ENCODE data around the gene LDLRAD3.
A peak's percentile ranks its signal among the peaks of the same experiment; 100 is the strongest.

The LDLRAD3 gene

GRCh38 chr11:35978891-35979290 is 35.0 kb downstream of the LDLRAD3 start:
- no peak for TF ChIP-seq CTCF (IDR thresholded peaks at IDR 0.05; ENCODE audit: low read depth, low read length)
- no peak for TF ChIP-seq EZH2phosphoT487 (IDR thresholded peaks at IDR 0.05; ENCODE audit: low read depth)
- H3K4me3 ChIP-seq (ENCODE audit: low read length): no peak overlapping the region
- H3K27me3 ChIP-seq (ENCODE audit: low read depth, low read length): no peaks in the 10 kb centered on the region
- H4K20me1 ChIP-seq (ENCODE audit: insufficient read depth, low read length): no peaks in the 10 kb centered on the region
- peaks cover 5% of the 10 kb centered on the region for H3K36me3 ChIP-seq (replicated peaks; ENCODE audit: low read depth, low read length)
- no peak overlapping the region for H3K27ac ChIP-seq (ENCODE audit: low read length)
- no peak overlapping the region for H3K9ac ChIP-seq (ENCODE audit: low read length)
- H3K79me2 ChIP-seq (ENCODE audit: low read length): no peaks in the 10 kb centered on the region
- no peak overlapping the region for H3K4me2 ChIP-seq (ENCODE audit: low read length)
- peaks cover 6% of the 10 kb centered on the region; the same call in 1 of the 2 replicates for H3K9me3 ChIP-seq (ENCODE audit: insufficient read depth, low read length)
- H3K4me1 ChIP-seq (ENCODE audit: low read length): peaks cover 13% of the 10 kb centered on the region
- no peak overlapping the region for H2AFZ ChIP-seq (ENCODE audit: low read depth, low read length)

GRCh38 chr11:35980686-35981390 is 37.0 kb downstream of the LDLRAD3 start:
- Histone ChIP-seq H3K4me3 (ENCODE audit: low read length) (no peak overlapping the region), H3K79me2 (ENCODE audit: low read length) (no peaks in the 10 kb centered on the region)

GRCh38 chr11:35981581-35981980 is 37.7 kb downstream of the LDLRAD3 start:
- no peak overlapping the region for H3K9ac ChIP-seq (ENCODE audit: low read length)
- no peaks in the 10 kb centered on the region for H3K27me3 ChIP-seq (ENCODE audit: low read depth, low read length)
- no peak overlapping the region for H3K4me3 ChIP-seq (ENCODE audit: low read length)
- no peaks in the 10 kb centered on the region for H3K9me3 ChIP-seq (ENCODE audit: insufficient read depth, low read length)
- no peak overlapping the region for H3K27ac ChIP-seq (ENCODE audit: low read length)
- H3K4me2 ChIP-seq (ENCODE audit: low read length): peak overlapping the region; percentile 36; the same call in 1 of the 2 replicates
- peaks cover 14% of the 10 kb centered on the region for H3K4me1 ChIP-seq (ENCODE audit: low read length)
- H3K36me3 ChIP-seq (replicated peaks; ENCODE audit: low read depth, low read length): no peaks in the 10 kb centered on the region
- no peaks in the 10 kb centered on the region for H4K20me1 ChIP-seq (ENCODE audit: insufficient read depth, low read length)
- no peaks in the 10 kb centered on the region for H3K79me2 ChIP-seq (ENCODE audit: low read length)
- TF ChIP-seq EZH2phosphoT487 (IDR thresholded peaks at IDR 0.05; ENCODE audit: low read depth) (no peak), CTCF (IDR thresholded peaks at IDR 0.05; ENCODE audit: low read depth, low read length) (no peak)
- H2AFZ ChIP-seq (ENCODE audit: low read depth, low read length): no peak overlapping the region

More at GRCh38 chr11:35980686-35981390, 37.0 kb downstream of the LDLRAD3 start:
- Histone ChIP-seq H3K4me1 (ENCODE audit: low read length) (peaks cover 13% of the 10 kb centered on the region), H3K9me3 (ENCODE audit: insufficient read depth, low read length) (no peaks in the 10 kb centered on the region), H3K27me3 (ENCODE audit: low read depth, low read length) (no peaks in the 10 kb centered on the region), H2AFZ (ENCODE audit: low read depth, low read length) (no peak overlapping the region), H3K9ac (ENCODE audit: low read length) (no peak overlapping the region), H3K27ac (ENCODE audit: low read length) (no peak overlapping the region), H3K36me3 (replicated peaks; ENCODE audit: low read depth, low read length) (no peaks in the 10 kb centered on the region), H3K4me2 (ENCODE audit: low read length) (peak overlapping the region; percentile 39), H4K20me1 (ENCODE audit: insufficient read depth, low read length) (no peaks in the 10 kb centered on the region)
- no peak for TF ChIP-seq EZH2phosphoT487 (IDR thresholded peaks at IDR 0.05; ENCODE audit: low read depth)
- TF ChIP-seq CTCF (IDR thresholded peaks at IDR 0.05; ENCODE audit: low read depth, low read length): no peak

GRCh38 chr11:35982061-35982460 is 38.2 kb downstream of the LDLRAD3 start:
- H3K9me3 ChIP-seq (ENCODE audit: insufficient read depth, low read length): no peaks in the 10 kb centered on the region
- H3K27ac ChIP-seq (ENCODE audit: low read length): no peak overlapping the region
- H3K4me3 ChIP-seq (ENCODE audit: low read length): no peak overlapping the region
- H3K27me3 ChIP-seq (ENCODE audit: low read depth, low read length): no peaks in the 10 kb centered on the region
- no peak overlapping the region for H2AFZ ChIP-seq (ENCODE audit: low read depth, low read length)
- no peaks in the 10 kb centered on the region for H3K36me3 ChIP-seq (replicated peaks; ENCODE audit: low read depth, low read length)
- H3K9ac ChIP-seq (ENCODE audit: low read length): no peak overlapping the region
- H3K79me2 ChIP-seq (ENCODE audit: low read length): no peaks in the 10 kb centered on the region
- H4K20me1 ChIP-seq (ENCODE audit: insufficient read depth, low read length): no peaks in the 10 kb centered on the region
- no peak for TF ChIP-seq CTCF (IDR thresholded peaks at IDR 0.05; ENCODE audit: low read depth, low read length)
- TF ChIP-seq EZH2phosphoT487 (IDR thresholded peaks at IDR 0.05; ENCODE audit: low read depth): no peak
- H3K4me1 ChIP-seq (ENCODE audit: low read length): peaks cover 19% of the 10 kb centered on the region
- no peak overlapping the region for H3K4me2 ChIP-seq (ENCODE audit: low read length)
